Calu3 (cell line): Measurements from ENCODE around the gene TTC16. TPM values are rescaled to one million over a fixed set of nuclear protein-coding genes. Genes with fewer than 3 reads are reported as not detected.

Source experiments
- BruUV-seq: library from RNA; stranded (reverse); fragments of 400-500 nt; replicated peaks from 2 replicates; lab custom pipeline; 2021; lab: Mats Ljungman, UMichigan
- CTCF ChIA-PET: fragments of 300-600 bp; sonication (Branson Sonifier 250); formaldehyde crosslinking; loops from one replicate; lab custom pipeline; 2022; ENCODE audit warnings: antibody characterized with exemption; lab: Charles Lee
- DNase-seq: peaks from one replicate; pipeline ENCODE4 v3.0.0; 2022
- H3K27ac Mint-ChIP-seq: one replicate; pipeline ENCODE4 v1.8.0; 2022; ENCODE audit warnings: mixed read lengths; ENCODE audit not compliant: unreplicated experiment
- H3K27me3 Mint-ChIP-seq: one replicate; pipeline ENCODE4 v1.8.0; 2022; ENCODE audit warnings: mixed read lengths; ENCODE audit not compliant: unreplicated experiment
- H3K36me3 Mint-ChIP-seq: one replicate; pipeline ENCODE4 v1.8.0; 2022; ENCODE audit warnings: mild to moderate bottlenecking, moderate library complexity, mixed read lengths; ENCODE audit not compliant: insufficient read depth, unreplicated experiment
- H3K4me1 Mint-ChIP-seq: one replicate; pipeline ENCODE4 v1.8.0; 2022; ENCODE audit warnings: mild to moderate bottlenecking, low read depth, mixed read lengths; ENCODE audit not compliant: unreplicated experiment
- H3K4me3 Mint-ChIP-seq: one replicate; pipeline ENCODE4 v1.8.0; 2022; ENCODE audit warnings: mild to moderate bottlenecking, low read depth, moderate library complexity, mixed read lengths; ENCODE audit not compliant: unreplicated experiment
- H3K9me3 Mint-ChIP-seq: one replicate; pipeline ENCODE4 v1.8.0; 2022; ENCODE audit warnings: low read depth, mixed read lengths; ENCODE audit not compliant: unreplicated experiment
- CTCF ChIP-seq: fragments of 200-600 bp; IDR thresholded peaks from one replicate; pipeline ENCODE4 v1.8.0; 2022; ENCODE audit warnings: antibody characterized with exemption; ENCODE audit not compliant: unreplicated experiment
- intact Hi-C: fragments of 100-400 bp; cut with micrococcal nuclease; formaldehyde crosslinking; loops from one replicate; pipeline ENCODE4 v1.10.0; 2022; ENCODE audit not compliant: unreplicated experiment
- total RNA-seq: library from RNA; stranded (reverse); gene quantifications from 2 replicates; pipeline ENCODE4 v1.2.3, GENCODE V29; 2022

The TTC16 gene
- total RNA-seq, 1 experiment from 2014 or later = not detected

- no peaks in the 10 kb centered on the region for H3K9me3 Mint-ChIP-seq
- intact Hi-C loops = no loop called here
- no peak for TF ChIP-seq CTCF
- no peaks in the 10 kb centered on the region for H3K36me3 Mint-ChIP-seq
- CTCF ChIA-PET = interaction anchor here (0.7 kb wide), 1 partner anchor 11 kb away, joined by 8 read pairs; no protein-coding TSS in a partner anchor
- no peak for DNase-seq
- no peaks in the 10 kb centered on the region for H3K27me3 Mint-ChIP-seq
- H3K4me3 Mint-ChIP-seq = no peak overlapping the region
- H3K27ac Mint-ChIP-seq = no peak overlapping the region
- no TSS peak for BruUV-seq
- peaks cover 9% of the 10 kb centered on the region for H3K4me1 Mint-ChIP-seq
Observed at GRCh38 chr9:127693143-127693542, 22.7 kb upstream of the TTC16 start.

- H3K9me3 Mint-ChIP-seq = no peaks in the 10 kb centered on the region
- H3K36me3 Mint-ChIP-seq = peaks cover under 1% of the 10 kb centered on the region
- no peaks in the 10 kb centered on the region for H3K27me3 Mint-ChIP-seq
- peaks cover 9% of the 10 kb centered on the region for H3K4me1 Mint-ChIP-seq
- BruUV-seq = no TSS peak
- CTCF ChIA-PET = no interaction called here
- no peak for DNase-seq
- TF ChIP-seq CTCF = no peak
- no peak overlapping the region for H3K4me3 Mint-ChIP-seq
- H3K27ac Mint-ChIP-seq = no peak overlapping the region
- intact Hi-C loops = no loop called here
Observed at GRCh38 chr9:127693697-127694096, 22.2 kb upstream of the TTC16 start.

GRCh38 chr9:127694890-127695720 lies 20.8 kb upstream of the TTC16 start:
- no TSS peak for BruUV-seq
- Mint-ChIP-seq H3K4me1 (peaks cover 9% of the 10 kb centered on the region), H3K9me3 (no peaks in the 10 kb centered on the region), H3K27me3 (no peaks in the 10 kb centered on the region), H3K4me3 (no peak overlapping the region), H3K36me3 (peaks cover 15% of the 10 kb centered on the region), H3K27ac (no peak overlapping the region)
- intact Hi-C loops = no loop called here
- DNase-seq = no peak
- TF ChIP-seq CTCF = no peak
- CTCF ChIA-PET = no interaction called here

GRCh38 chr9:127697575-127697974 lies 18.3 kb upstream of the TTC16 start:
- CTCF ChIA-PET = no interaction called here

More at GRCh38 chr9:127697575-127697974, 18.3 kb upstream of the TTC16 start:
- Mint-ChIP-seq H3K36me3 (peaks cover 18% of the 10 kb centered on the region), H3K27me3 (no peaks in the 10 kb centered on the region), H3K4me3 (no peak overlapping the region), H3K9me3 (no peaks in the 10 kb centered on the region), H3K27ac (no peak overlapping the region), H3K4me1 (peaks cover 9% of the 10 kb centered on the region)
- intact Hi-C loops = no loop called here
- BruUV-seq = no TSS peak
- no peak for DNase-seq
- no peak for TF ChIP-seq CTCF
